HepG2 (cell line): Measurements from ENCODE around the gene KCNJ4. TPM values are rescaled to one million over a fixed set of nuclear protein-coding genes. Genes with fewer than 3 reads are reported as not detected.

Experiments used
- ATAC-seq: fragments of 200-7000 bp; cut with Tn5 transposase; 3 replicates; pipeline ENCODE4 v1.9.1; 2020; ENCODE audit warnings: mild to moderate bottlenecking, moderate library complexity
- BruUV-seq: library from RNA; stranded (reverse); fragments of 400-500 nt; replicated peaks from 2 replicates; lab custom pipeline; 2021; lab: Mats Ljungman, UMichigan
- CTCF ChIA-PET: fragments of 300-600 bp; formaldehyde crosslinking; extraction: SDS; loops from one replicate; lab custom pipeline; 2021; ENCODE audit warnings: low total read pairs, inconsistent platforms, low intra/inter-chr PET ratio; lab: Yijun Ruan, JAX
- POLR2A ChIA-PET: fragments of 350-600 bp; sonication (Branson Sonifier 250); formaldehyde crosslinking; loops from one replicate; lab custom pipeline; 2020; ENCODE audit warnings: antibody characterized with exemption, inconsistent platforms; lab: Yijun Ruan, JAX
- DNase-seq: peaks from one replicate; pipeline ENCODE4 v3.0.0-alpha.2; 2015; ENCODE audit warnings: low spot score
- FAIRE-seq: peaks from 3 replicates; lab custom pipeline; 2011; peaks lifted over from hg19 to GRCh38; lab: Jason Lieb, UNC
- H2AFZ ChIP-seq: one replicate; pipeline ENCODE4 v1.6.1; 2011; ENCODE audit warnings: low read length, inconsistent platforms
- H3K27ac ChIP-seq: fragments of 300-600 bp; 3 replicates; pipeline ENCODE4 v1.8.0; 2011; ENCODE audit warnings: mixed run types, mild to moderate bottlenecking, mixed read lengths, low read length, inconsistent platforms; ENCODE audit not compliant: insufficient read depth; ENCODE audit errors: extremely low read length
- H3K27me3 ChIP-seq, 2 experiments: fragments of 200-600 bp in 1 of 2; 2 replicates in 1 of 2; 3 replicates in 1 of 2; pipeline versions ENCODE4 v1.6.0 to v1.8.0; 2011; ENCODE audit warnings: low read length in 2 of 2, mild to moderate bottlenecking in 2 of 2, moderate library complexity in 2 of 2, inconsistent platforms in 1 of 2; ENCODE audit not compliant: insufficient read depth in 2 of 2, control insufficient read depth in 1 of 2
- H3K36me3 ChIP-seq, 2 experiments: fragments of 200-600 bp in 1 of 2; replicated peaks in 1 of 2; 2 replicates in 1 of 2; 3 replicates in 1 of 2; pipeline versions ENCODE4 v1.5.1 to v1.8.0; 2011; ENCODE audit warnings: low read length in 2 of 2, inconsistent platforms in 1 of 2; ENCODE audit not compliant: insufficient read depth in 2 of 2, control insufficient read depth in 1 of 2
- H3K4me1 ChIP-seq: 2 replicates; pipeline ENCODE4 v1.5.1; 2012; ENCODE audit warnings: low read length, inconsistent platforms; ENCODE audit not compliant: insufficient read depth
- H3K4me2 ChIP-seq: 2 replicates; pipeline ENCODE4 v1.6.0; 2011; ENCODE audit warnings: low read depth, low read length, inconsistent platforms
- H3K4me3 ChIP-seq, 3 experiments: fragments of 200-600 bp in 1 of 3; sonication (generic), shearing (Covaris generic) in 1 of 3; replicated peaks in 1 of 3; 2 replicates each; pipeline ENCODE4 v1.5.1; 2011 to 2016; ENCODE audit warnings: low read length in 3 of 3, inconsistent platforms in 2 of 3, low read depth in 2 of 3, mild to moderate bottlenecking in 2 of 3, control low read depth in 1 of 3, mixed read lengths in 1 of 3; ENCODE audit not compliant: insufficient read depth in 1 of 3
- H3K79me2 ChIP-seq: one replicate; pipeline ENCODE4 v1.6.1; 2011; ENCODE audit warnings: low read length, inconsistent platforms; ENCODE audit not compliant: insufficient read depth
- H3K9ac ChIP-seq: 2 replicates; pipeline ENCODE4 v1.6.0; 2011; ENCODE audit warnings: mild to moderate bottlenecking, low read depth, low read length, inconsistent platforms; ENCODE audit not compliant: insufficient read depth
- H3K9me3 ChIP-seq: 2 replicates; pipeline ENCODE4 v1.5.1; 2012; ENCODE audit warnings: mild to moderate bottlenecking, low read length
- H4K20me1 ChIP-seq: 2 replicates; pipeline ENCODE4 v1.6.0; 2011; ENCODE audit warnings: inconsistent platforms, mild to moderate bottlenecking, low read length, moderate library complexity; ENCODE audit not compliant: insufficient read depth
- BRD4 ChIP-seq: sonication (generic); formaldehyde crosslinking; IDR thresholded peaks from 2 replicates; pipeline ENCODE4 v1.4.0; 2020; ENCODE audit warnings: missing genetic modification reagents
- DPF2 ChIP-seq: sonication (generic); formaldehyde crosslinking; IDR thresholded peaks from 2 replicates; pipeline ENCODE4 v1.4.0; 2020; ENCODE audit warnings: mild to moderate bottlenecking, low read depth, missing genetic modification reagents, borderline replicate concordance
- FOXC1 ChIP-seq: sonication (generic); formaldehyde crosslinking; IDR thresholded peaks from 2 replicates; pipeline ENCODE4 v1.8.0; 2022; ENCODE audit warnings: mild to moderate bottlenecking, missing genetic modification reagents, borderline replicate concordance
- GMEB2 ChIP-seq: IDR thresholded peaks from 2 replicates; pipeline ENCODE4 v1.6.1; 2016; ENCODE audit warnings: missing biosample characterization, missing genetic modification reagents, low read depth
- GTF2F1 ChIP-seq: fragments of 150-350 bp; IDR thresholded peaks from 2 replicates; pipeline ENCODE4 v1.6.1; 2014; ENCODE audit warnings: low read length
- MLLT10 ChIP-seq: sonication (generic); formaldehyde crosslinking; IDR thresholded peaks from 2 replicates; pipeline ENCODE4 v1.4.0; 2020; ENCODE audit warnings: missing genetic modification reagents
- NFKBIZ ChIP-seq: IDR thresholded peaks from 2 replicates; pipeline ENCODE4 v1.6.1; 2018; ENCODE audit warnings: missing genetic modification reagents, missing compliant biosample characterization
- NFRKB ChIP-seq: fragments of 450-650 bp; IDR thresholded peaks from 2 replicates; pipeline ENCODE4 v1.6.1; 2017
- RBM22 ChIP-seq: fragments of 200-400 bp; formaldehyde crosslinking; optimal IDR thresholded peaks from 2 replicates; pipeline ENCODE3; 2017; ENCODE audit warnings: mild to moderate bottlenecking, low read length, moderate library complexity
- SNAI1 ChIP-seq: sonication (generic); formaldehyde crosslinking; IDR thresholded peaks from 2 replicates; pipeline ENCODE4 v1.5.0; 2020; ENCODE audit warnings: mild to moderate bottlenecking, missing genetic modification reagents, borderline replicate concordance
- TBX2 ChIP-seq: sonication (generic); formaldehyde crosslinking; IDR thresholded peaks from 2 replicates; pipeline ENCODE4 v1.5.0; 2020; ENCODE audit warnings: missing genetic modification reagents, mild to moderate bottlenecking, borderline replicate concordance
- TEAD2 ChIP-seq: sonication (generic); formaldehyde crosslinking; IDR thresholded peaks from 2 replicates; pipeline ENCODE4 v1.9.0; 2021; ENCODE audit warnings: missing genetic modification reagents
- THRA ChIP-seq: sonication (generic); formaldehyde crosslinking; IDR thresholded peaks from 2 replicates; pipeline ENCODE4 v1.4.0; 2020; ENCODE audit warnings: missing genetic modification reagents, borderline replicate concordance
- ZBTB7A ChIP-seq: sonication (generic); formaldehyde crosslinking; IDR thresholded peaks from 2 replicates; pipeline ENCODE4 v1.8.0; 2022; ENCODE audit warnings: mild to moderate bottlenecking, missing genetic modification reagents
- ZFP36L1 ChIP-seq: sonication (generic); formaldehyde crosslinking; IDR thresholded peaks from 2 replicates; pipeline ENCODE4 v1.8.0; 2022; ENCODE audit warnings: mild to moderate bottlenecking, missing genetic modification reagents, moderate library complexity
- ZNF713 ChIP-seq: sonication (generic); formaldehyde crosslinking; IDR thresholded peaks from 2 replicates; pipeline ENCODE4 v1.4.0; 2020; ENCODE audit warnings: mild to moderate bottlenecking, missing genetic modification reagents
- WGBS: methylation state at CpG from one replicate; pipeline ENCODE4 v1.1.6; 2017; ENCODE audit warnings: low lambda C conversion rate; 5-methylcytosine and 5-hydroxymethylcytosine counted together
- in situ Hi-C: cut with HindIII; loops from 2 replicates; pipeline ENCODE4 v1.10.0; 2017; ENCODE audit warnings: low pct_unique_long_range_greater_than_20kb; ENCODE audit not compliant: extremely low pct_ligation_motif_present
- intact Hi-C: fragments of 100-400 bp; cut with micrococcal nuclease; formaldehyde crosslinking; loops from one replicate; pipeline ENCODE4 v1.10.0; 2022; ENCODE audit not compliant: unreplicated experiment
- polyA plus RNA-seq, 8 experiments: library from polyadenylated mRNA; depleted of rRNA in 3 of 8; stranded (reverse) in 7 of 8; unstranded in 1 of 8; fragments of >200 nt; fragmentation: Illumina TruSeq in 4 of 8; extraction: Trizol in 4 of 8; gene quantifications; 2 replicates each; pipeline versions ENCODE4 v1.2.1 to v1.2.3, GENCODE V29; 2011 to 2016; ENCODE audit warnings: low read depth in 4 of 8, missing spikeins in 1 of 8, mixed read lengths in 1 of 8; ENCODE audit not compliant: insufficient read depth in 1 of 8
- total RNA-seq, 5 experiments: library from RNA; depleted of rRNA; stranded (reverse); fragments of >200 nt; fragmentation: Illumina TruSeq; extraction: Trizol; gene quantifications; 2 replicates each; pipeline ENCODE4 v1.2.3, GENCODE V29; 2016; ENCODE audit warnings: low read depth in 1 of 5
- TF ChIP-seq, protein P1 (sequence below): sonication (generic); formaldehyde crosslinking; IDR thresholded peaks from 2 replicates; pipeline ENCODE4 v1.4.0; 2020; ENCODE audit warnings: missing genetic modification reagents, mild to moderate bottlenecking, borderline replicate concordance

The KCNJ4 gene
- total and polyA plus RNA-seq, 2 of the 13 experiments (the other 11 are each of a cell fraction or from before 2014, with no cell fraction given), result not detected

- ATAC-seq, result no peak
- no peak for DNase-seq
- intact Hi-C loops (no loop called here), in situ Hi-C loops (no loop called here)
- H3K27me3 ChIP-seq, result peaks cover 2 to 5% of the 10 kb centered on the region in 2 experiments; a peak in 1 of 5 replicates
- no peak overlapping the region for H3K27ac ChIP-seq
- no peak overlapping the region for H3K4me2 ChIP-seq
- H3K9ac ChIP-seq, result no peak overlapping the region
- no TSS peak for BruUV-seq
- no peak for FAIRE-seq
- no peaks in the 10 kb centered on the region for H4K20me1 ChIP-seq
- H3K4me3 ChIP-seq, result no peak overlapping the region
- no peak overlapping the region for H2AFZ ChIP-seq
- TF ChIP-seq THRA (CRISPR knock-in tag), result no peak
- TF ChIP-seq GMEB2, result no peak
- no peak for TF ChIP-seq BRD4
- TF ChIP-seq TEAD2 (CRISPR knock-in tag), result no peak
- TF ChIP-seq NFRKB, result no peak
- TF ChIP-seq FOXC1 (CRISPR knock-in tag), result no peak
- no peak for TF ChIP-seq ZFP36L1 (CRISPR knock-in tag)
- TF ChIP-seq ZNF713 (CRISPR knock-in tag), result no peak
- TF ChIP-seq RBM22, result no peak
- TF ChIP-seq TBX2, result no peak
- no peak for TF ChIP-seq NFKBIZ (CRISPR knock-in tag)
- TF ChIP-seq MLLT10, result no peak
- TF ChIP-seq GTF2F1, result no peak
- TF ChIP-seq ZBTB7A, result no peak
- TF ChIP-seq, protein P1, sequence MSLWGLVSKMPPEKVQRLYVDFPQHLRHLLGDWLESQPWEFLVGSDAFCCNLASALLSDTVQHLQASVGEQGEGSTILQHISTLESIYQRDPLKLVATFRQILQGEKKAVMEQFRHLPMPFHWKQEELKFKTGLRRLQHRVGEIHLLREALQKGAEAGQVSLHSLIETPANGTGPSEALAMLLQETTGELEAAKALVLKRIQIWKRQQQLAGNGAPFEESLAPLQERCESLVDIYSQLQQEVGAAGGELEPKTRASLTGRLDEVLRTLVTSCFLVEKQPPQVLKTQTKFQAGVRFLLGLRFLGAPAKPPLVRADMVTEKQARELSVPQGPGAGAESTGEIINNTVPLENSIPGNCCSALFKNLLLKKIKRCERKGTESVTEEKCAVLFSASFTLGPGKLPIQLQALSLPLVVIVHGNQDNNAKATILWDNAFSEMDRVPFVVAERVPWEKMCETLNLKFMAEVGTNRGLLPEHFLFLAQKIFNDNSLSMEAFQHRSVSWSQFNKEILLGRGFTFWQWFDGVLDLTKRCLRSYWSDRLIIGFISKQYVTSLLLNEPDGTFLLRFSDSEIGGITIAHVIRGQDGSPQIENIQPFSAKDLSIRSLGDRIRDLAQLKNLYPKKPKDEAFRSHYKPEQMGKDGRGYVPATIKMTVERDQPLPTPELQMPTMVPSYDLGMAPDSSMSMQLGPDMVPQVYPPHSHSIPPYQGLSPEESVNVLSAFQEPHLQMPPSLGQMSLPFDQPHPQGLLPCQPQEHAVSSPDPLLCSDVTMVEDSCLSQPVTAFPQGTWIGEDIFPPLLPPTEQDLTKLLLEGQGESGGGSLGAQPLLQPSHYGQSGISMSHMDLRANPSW (CRISPR knock-in tag), result no peak
- TF ChIP-seq SNAI1 (CRISPR knock-in tag), result no peak
- no peak for TF ChIP-seq DPF2
- no peaks in the 10 kb centered on the region for H3K9me3 ChIP-seq
- H3K36me3 ChIP-seq, result no peaks in the 10 kb centered on the region
- ChIA-PET CTCF (no interaction called here), POLR2A (no interaction called here)
- no peaks in the 10 kb centered on the region for H3K79me2 ChIP-seq
- H3K4me1 ChIP-seq, result peaks cover 27% of the 10 kb centered on the region
- WGBS, result 88% methylated on average over 25 of the region's 36 CpGs
These were observed 27.5 kb downstream of the KCNJ4 start for GRCh38 chr22:38427465-38427864.
